ENCODE data around the gene SLAMF1. TPM values are rescaled to one million over a fixed set of nuclear protein-coding genes. Genes with fewer than 3 reads are reported as not detected.
A peak's percentile ranks its signal among the peaks of the same experiment; 100 is the strongest.

The SLAMF1 gene
- total RNA-seq, 4 donors from 2014 or later: 0.57 to 5.0 (median 0.95) TPM

DNA sequence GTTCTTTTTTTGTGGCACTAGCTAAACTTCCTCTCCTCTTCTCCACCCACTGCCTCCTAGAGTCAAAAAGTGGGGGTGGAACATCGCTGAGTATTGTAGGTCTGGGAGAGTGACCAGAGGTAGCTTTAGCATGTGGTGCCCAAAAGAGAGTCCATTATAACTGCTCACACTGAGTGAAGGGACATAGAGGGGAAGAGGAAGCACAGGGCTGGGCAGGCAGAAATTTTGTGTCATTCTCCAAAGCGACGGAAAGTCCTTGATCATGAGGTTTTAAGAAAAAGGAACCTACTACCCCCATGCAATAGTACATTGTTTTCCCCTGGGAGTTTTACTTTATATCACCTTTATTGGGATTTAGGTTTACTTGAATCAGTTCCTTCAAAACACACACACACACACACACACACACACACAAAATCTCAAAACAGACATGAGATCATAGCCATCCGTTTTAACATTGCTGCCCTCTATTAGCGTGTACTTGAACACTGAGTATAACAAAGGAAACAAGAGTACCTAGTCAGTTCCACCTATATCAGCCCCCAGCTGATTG, 71.7 kb downstream of the SLAMF1 start:
- H3K4me1 ChIP-seq: no peaks in the 10 kb centered on the region
- no peak for DNase-seq (ENCODE audit: extremely low spot score)
- H3K4me3 ChIP-seq: no peak overlapping the region
- no peaks in the 10 kb centered on the region for H3K36me3 ChIP-seq
- intact Hi-C loops (cut with DNase I): no loop called here
- 80% methylated on average over 5 of the region's 5 CpGs for WGBS
- no peaks in the 10 kb centered on the region for H3K27me3 ChIP-seq
- TF ChIP-seq CTCF (IDR thresholded peaks at IDR 0.05) (no peak), EP300 (IDR thresholded peaks at IDR 0.05) (no peak), POLR2A (IDR thresholded peaks at IDR 0.05; ENCODE audit: low read depth) (no peak), POLR2AphosphoS5 (IDR thresholded peaks at IDR 0.05) (no peak)
- H3K9me3 ChIP-seq: no peaks in the 10 kb centered on the region
- peak overlapping the region in 3 of 4 donors; percentile 21 to 42 (median 39) for H3K27ac ChIP-seq (replicated peaks in 1 of 4)

DNA sequence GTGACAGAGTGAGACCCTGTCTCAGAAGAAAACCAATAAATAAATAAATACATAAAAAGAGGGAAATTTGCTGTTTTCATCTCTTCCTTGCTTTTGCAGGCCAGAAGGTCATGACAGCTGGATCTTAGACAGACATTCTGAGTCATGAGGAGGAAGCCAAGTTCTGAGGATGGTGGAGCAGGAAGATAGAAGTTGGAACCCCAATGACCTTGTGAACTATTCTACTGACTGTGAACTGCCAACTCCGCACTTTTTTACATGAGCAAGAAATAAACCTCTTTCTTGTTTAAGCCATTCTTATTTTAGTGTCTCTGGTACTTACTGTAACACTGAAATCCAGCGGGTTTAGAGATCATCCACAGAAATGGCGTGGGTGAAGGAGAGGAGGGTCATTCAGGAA, 76.0 kb downstream of the SLAMF1 start:
- Histone ChIP-seq H3K27ac (replicated peaks in 1 of 4) (no peak overlapping the region), H3K36me3 (no peaks in the 10 kb centered on the region), H3K4me1 (no peaks in the 10 kb centered on the region), H3K27me3 (no peaks in the 10 kb centered on the region), H3K4me3 (no peak overlapping the region), H3K9me3 (no peaks in the 10 kb centered on the region)
- intact Hi-C loops (cut with DNase I): no loop called here
- 79% methylated on average over 3 of the region's 3 CpGs for WGBS
- DNase-seq (ENCODE audit: extremely low spot score): no peak
- TF ChIP-seq POLR2A (IDR thresholded peaks at IDR 0.05; ENCODE audit: low read depth): no peak
- no peak for TF ChIP-seq EP300 (IDR thresholded peaks at IDR 0.05)
- no peak for TF ChIP-seq CTCF (IDR thresholded peaks at IDR 0.05)
- no peak for TF ChIP-seq POLR2AphosphoS5 (IDR thresholded peaks at IDR 0.05)

DNA sequence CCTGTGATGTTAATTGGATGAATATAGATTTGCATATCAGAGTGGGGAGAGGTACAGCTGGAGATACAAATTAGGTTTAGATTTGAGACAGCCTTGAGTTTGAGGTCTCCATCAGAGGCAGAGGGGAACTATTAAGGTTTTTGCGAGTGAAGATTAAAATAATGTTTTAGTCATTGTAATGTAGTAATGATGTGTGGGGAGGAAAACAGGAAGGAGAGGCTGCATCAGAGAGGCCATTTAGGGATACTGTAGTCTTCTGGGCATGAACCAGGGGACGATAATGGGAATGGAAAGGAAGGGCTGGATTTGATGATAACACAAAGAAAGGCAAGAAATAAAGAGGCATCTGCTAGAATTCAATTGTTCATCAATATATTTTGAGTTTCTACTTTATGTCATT, 77.0 kb downstream of the SLAMF1 start:
- intact Hi-C loops (cut with DNase I): no loop called here
- no peaks in the 10 kb centered on the region for H3K36me3 ChIP-seq
- no peak overlapping the region for H3K4me3 ChIP-seq
- H3K9me3 ChIP-seq: no peaks in the 10 kb centered on the region
- no peak for DNase-seq (ENCODE audit: extremely low spot score)
- H3K27ac ChIP-seq (replicated peaks in 1 of 4): no peak overlapping the region
- no peak for TF ChIP-seq POLR2A (IDR thresholded peaks at IDR 0.05; ENCODE audit: low read depth)
- no peak for TF ChIP-seq EP300 (IDR thresholded peaks at IDR 0.05)
- TF ChIP-seq CTCF (IDR thresholded peaks at IDR 0.05): no peak
- TF ChIP-seq POLR2AphosphoS5 (IDR thresholded peaks at IDR 0.05): no peak
- no peaks in the 10 kb centered on the region for H3K4me1 ChIP-seq
- WGBS: 73% methylated on average over 2 of the region's 2 CpGs
- no peaks in the 10 kb centered on the region for H3K27me3 ChIP-seq

- intact Hi-C loops (cut with DNase I): no loop called here
- H3K4me1 ChIP-seq: no peaks in the 10 kb centered on the region
- H3K27ac ChIP-seq (replicated peaks in 1 of 4): no peak overlapping the region
- peaks cover 0 to 7% (median 1%) of the 10 kb centered on the region in 4 donors for H3K9me3 ChIP-seq
- H3K4me3 ChIP-seq: no peak overlapping the region
- TF ChIP-seq POLR2AphosphoS5 (IDR thresholded peaks at IDR 0.05) (no peak), POLR2A (IDR thresholded peaks at IDR 0.05; ENCODE audit: low read depth) (no peak), CTCF (IDR thresholded peaks at IDR 0.05) (no peak), EP300 (IDR thresholded peaks at IDR 0.05) (no peak)
- WGBS: 67% methylated on average over 8 of the region's 8 CpGs
- H3K27me3 ChIP-seq: no peaks in the 10 kb centered on the region
- no peaks in the 10 kb centered on the region for H3K36me3 ChIP-seq
- no peak for DNase-seq (ENCODE audit: extremely low spot score)
These were observed 78.8 kb downstream of the SLAMF1 start for GRCh38 chr1:160567858-160568682.
